ENCODE data around the gene PLEKHN1.

DNA sequence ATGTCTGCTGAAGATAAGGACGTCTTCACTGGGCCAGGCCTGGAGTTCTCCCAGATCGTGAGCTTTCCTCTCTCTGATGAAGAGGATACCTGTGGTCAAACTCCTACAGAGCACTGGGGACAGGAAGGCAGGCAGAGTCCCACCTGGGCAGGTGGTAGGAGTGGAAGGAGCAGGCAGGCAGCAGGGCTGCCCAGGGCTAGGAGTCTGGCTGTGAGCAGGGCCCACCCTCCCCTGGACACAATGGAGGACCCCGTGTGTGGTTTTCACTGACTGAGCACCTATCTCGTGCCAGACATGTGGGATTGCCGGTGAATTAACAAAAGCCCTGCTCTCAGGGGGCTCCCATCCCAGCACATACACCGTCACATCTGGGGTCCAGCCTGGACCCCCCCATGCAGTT is 47.4 kb upstream of the PLEKHN1 start:
- no peak for TF ChIP-seq EZH2 (IDR thresholded peaks at IDR 0.05; ENCODE audit: insufficient read depth, poor library complexity, severe bottlenecking)
- TF ChIP-seq EZH2phosphoT487 (IDR thresholded peaks at IDR 0.05; ENCODE audit: insufficient read depth, low read depth) = no peak
